HEK293T (cell line): ENCODE data around the gene NFATC1.

Source experiments
- CTCF ChIA-PET: fragments of 350-600 bp; formaldehyde crosslinking; extraction: SDS; loops from one replicate; lab custom pipeline; 2021; ENCODE audit warnings: antibody characterized with exemption, inconsistent platforms; lab: Yijun Ruan, JAX
- POLR2A ChIA-PET: fragments of 350-600 bp; formaldehyde crosslinking; extraction: SDS; loops from one replicate; lab custom pipeline; 2020; ENCODE audit warnings: antibody characterized with exemption, inconsistent platforms; lab: Yijun Ruan, JAX
- DNase-seq: peaks from one replicate; pipeline ENCODE4 v3.0.0; 2012; ENCODE audit warnings: mixed read lengths; ENCODE audit errors: extremely low spot score
- ARNT ChIP-seq: fragments of 450-650 bp; IDR thresholded peaks from 2 replicates; pipeline ENCODE4 v1.6.1; 2017; ENCODE audit warnings: mild to moderate bottlenecking
- BHLHE40 ChIP-seq: fragments of 450-650 bp; IDR thresholded peaks from 2 replicates; pipeline ENCODE4 v1.6.1; 2016; ENCODE audit warnings: mild to moderate bottlenecking, moderate library complexity, borderline replicate concordance
- CTBP1 ChIP-seq: fragments of 450-650 bp; IDR thresholded peaks from 2 replicates; pipeline ENCODE4 v1.6.1; 2016; ENCODE audit warnings: borderline replicate concordance
- ELF4 ChIP-seq: fragments of 450-650 bp; IDR thresholded peaks from 2 replicates; pipeline ENCODE4 v1.6.1; 2017; ENCODE audit warnings: antibody characterized with exemption
- FOXA1 ChIP-seq: fragments of 450-650 bp; IDR thresholded peaks from 2 replicates; pipeline ENCODE4 v1.6.1; 2016; ENCODE audit warnings: mild to moderate bottlenecking
- FOXK2 ChIP-seq: fragments of 450-650 bp; IDR thresholded peaks from 2 replicates; pipeline ENCODE4 v1.6.1; 2016; ENCODE audit warnings: mild to moderate bottlenecking
- FOXM1 ChIP-seq: fragments of 450-650 bp; IDR thresholded peaks from 2 replicates; pipeline ENCODE4 v1.6.1; 2017; ENCODE audit warnings: mild to moderate bottlenecking, borderline replicate concordance
- HDGF ChIP-seq: fragments of 450-650 bp; IDR thresholded peaks from 2 replicates; pipeline ENCODE4 v1.6.1; 2017; ENCODE audit warnings: antibody characterized with exemption, borderline replicate concordance
- L3MBTL2 ChIP-seq: fragments of 450-650 bp; conservative IDR thresholded peaks from 2 replicates; pipeline ENCODE4 v1.6.1; 2016; ENCODE audit warnings: mild to moderate bottlenecking
- LEF1 ChIP-seq: fragments of 450-650 bp; IDR thresholded peaks from 2 replicates; pipeline ENCODE4 v1.6.1; 2017; ENCODE audit warnings: mild to moderate bottlenecking, borderline replicate concordance
- NFRKB ChIP-seq: fragments of 450-650 bp; IDR thresholded peaks from 2 replicates; pipeline ENCODE4 v1.6.1; 2016; ENCODE audit warnings: mild to moderate bottlenecking, moderate library complexity
- SP1 ChIP-seq: fragments of 450-650 bp; IDR thresholded peaks from 2 replicates; pipeline ENCODE4 v1.6.1; 2017
- SUZ12 ChIP-seq: fragments of 450-650 bp; IDR thresholded peaks from 2 replicates; pipeline ENCODE4 v1.6.1; 2016; ENCODE audit warnings: mild to moderate bottlenecking
- TARDBP ChIP-seq: fragments of 450-650 bp; IDR thresholded peaks from 2 replicates; pipeline ENCODE4 v1.6.1; 2016
- ZNF384 ChIP-seq: fragments of 450-650 bp; IDR thresholded peaks from 2 replicates; pipeline ENCODE4 v1.6.1; 2016
- TF ChIP-seq, protein P1 (sequence below): fragments of 450-650 bp; IDR thresholded peaks from 2 replicates; pipeline ENCODE4 v1.6.1; 2016

The NFATC1 gene

DNA sequence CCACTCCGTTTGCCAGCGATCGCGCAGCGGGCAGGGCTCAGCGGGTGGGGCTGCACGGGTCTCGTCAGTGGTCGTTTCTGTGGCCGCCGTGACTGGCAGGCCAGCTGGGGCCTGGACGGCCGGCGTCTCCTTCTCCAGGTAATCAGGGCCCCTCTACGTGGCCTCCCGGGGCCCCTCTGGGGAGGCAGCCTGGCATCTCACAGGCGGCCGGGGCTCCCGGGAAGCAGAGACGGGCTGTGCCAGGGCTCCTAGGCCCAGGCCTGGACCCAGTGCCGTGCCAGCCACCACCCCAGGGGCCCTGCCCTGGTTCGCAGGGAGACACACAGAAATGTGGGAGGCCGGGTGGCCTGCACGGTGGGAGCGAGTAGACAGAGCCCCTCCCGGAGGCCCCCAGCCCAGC, 59.5 kb downstream of the NFATC1 start:
- TF ChIP-seq ARNT (no peak), LEF1 (no peak), FOXA1 (no peak), BHLHE40 (no peak), FOXK2 (no peak), ELF4 (no peak)
- TF ChIP-seq, protein P1, sequence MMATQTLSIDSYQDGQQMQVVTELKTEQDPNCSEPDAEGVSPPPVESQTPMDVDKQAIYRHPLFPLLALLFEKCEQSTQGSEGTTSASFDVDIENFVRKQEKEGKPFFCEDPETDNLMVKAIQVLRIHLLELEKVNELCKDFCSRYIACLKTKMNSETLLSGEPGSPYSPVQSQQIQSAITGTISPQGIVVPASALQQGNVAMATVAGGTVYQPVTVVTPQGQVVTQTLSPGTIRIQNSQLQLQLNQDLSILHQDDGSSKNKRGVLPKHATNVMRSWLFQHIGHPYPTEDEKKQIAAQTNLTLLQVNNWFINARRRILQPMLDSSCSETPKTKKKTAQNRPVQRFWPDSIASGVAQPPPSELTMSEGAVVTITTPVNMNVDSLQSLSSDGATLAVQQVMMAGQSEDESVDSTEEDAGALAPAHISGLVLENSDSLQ: no peak
- ChIA-PET CTCF (no interaction called here), POLR2A (no interaction called here)
- DNase-seq: no peak

DNA sequence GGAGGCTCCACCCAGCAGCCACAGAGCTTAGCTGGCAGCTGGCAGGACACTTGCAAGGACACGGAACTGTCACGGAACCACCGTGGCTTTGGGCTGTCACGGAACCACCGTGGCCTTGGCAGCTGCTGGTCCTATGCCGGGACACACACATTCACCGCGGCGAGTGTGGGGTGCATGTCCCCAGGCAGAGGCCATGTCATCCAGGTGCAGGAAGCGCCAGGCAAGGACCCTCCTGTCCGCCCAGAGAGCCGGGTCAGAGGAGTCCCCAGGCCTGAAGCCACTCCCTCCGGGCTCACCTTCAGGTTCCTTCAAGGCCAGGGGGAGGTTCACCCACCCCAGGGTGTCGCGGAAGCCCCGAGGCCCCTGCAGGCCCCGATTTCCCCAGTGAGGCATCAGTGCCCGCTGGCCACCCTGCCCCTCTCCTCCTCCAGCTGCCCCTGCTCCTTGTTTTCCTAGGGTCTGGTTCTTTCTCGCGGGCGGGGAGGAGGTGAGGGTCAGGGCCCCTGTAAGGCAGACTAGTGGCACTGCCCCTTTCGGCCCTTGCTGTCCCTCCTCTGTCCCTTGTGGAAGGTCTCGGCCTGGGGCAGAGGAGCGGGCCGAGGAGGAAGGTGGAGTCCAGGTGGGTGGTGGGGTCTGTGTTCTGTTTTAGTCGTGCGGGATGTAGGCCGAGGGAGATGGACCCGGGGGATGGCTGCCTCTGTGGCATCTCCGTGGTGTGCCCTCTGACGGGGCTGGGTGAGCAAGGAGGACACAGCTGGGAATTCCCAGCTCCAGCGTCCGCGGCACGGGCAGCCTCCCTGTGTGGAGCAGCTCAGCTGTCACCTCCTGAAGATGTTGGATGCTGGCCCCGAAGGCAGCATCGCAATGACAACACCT, 60.6 kb downstream of the NFATC1 start:
- DNase-seq: no peak
- CTCF ChIA-PET: no interaction called here
- POLR2A ChIA-PET: no interaction called here
- TF ChIP-seq NFRKB (no peak), FOXK2 (no peak), SP1 (no peak), SUZ12 (no peak), CTBP1 (no peak), BHLHE40 (no peak), LEF1 (no peak), L3MBTL2 (no peak), ELF4 (no peak), FOXM1 (no peak), ZNF384 (no peak), HDGF (no peak), TARDBP (no peak)
- TF ChIP-seq, protein P1: no peak

DNA sequence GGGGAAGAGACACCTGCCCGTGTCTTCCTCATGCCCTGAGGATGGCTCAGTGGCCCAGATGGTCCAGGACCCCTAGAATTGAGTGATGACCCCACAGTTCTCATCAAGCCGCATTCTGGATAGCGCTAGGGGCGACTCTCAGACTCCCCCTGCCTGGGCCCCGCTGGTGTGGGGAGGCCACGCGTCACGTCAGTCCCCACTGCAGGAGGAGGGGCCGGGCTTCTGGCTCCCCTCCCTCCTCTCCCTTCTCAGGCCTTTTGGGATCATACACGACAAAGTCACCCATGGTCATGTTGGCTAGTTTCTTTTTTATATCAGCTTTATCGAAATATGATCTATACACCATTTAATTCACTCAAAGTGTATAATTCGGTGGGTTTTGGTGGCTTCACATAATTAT, 61.5 kb downstream of the NFATC1 start:
- no peak for DNase-seq
- ChIA-PET CTCF (no interaction called here), POLR2A (no interaction called here)

DNA sequence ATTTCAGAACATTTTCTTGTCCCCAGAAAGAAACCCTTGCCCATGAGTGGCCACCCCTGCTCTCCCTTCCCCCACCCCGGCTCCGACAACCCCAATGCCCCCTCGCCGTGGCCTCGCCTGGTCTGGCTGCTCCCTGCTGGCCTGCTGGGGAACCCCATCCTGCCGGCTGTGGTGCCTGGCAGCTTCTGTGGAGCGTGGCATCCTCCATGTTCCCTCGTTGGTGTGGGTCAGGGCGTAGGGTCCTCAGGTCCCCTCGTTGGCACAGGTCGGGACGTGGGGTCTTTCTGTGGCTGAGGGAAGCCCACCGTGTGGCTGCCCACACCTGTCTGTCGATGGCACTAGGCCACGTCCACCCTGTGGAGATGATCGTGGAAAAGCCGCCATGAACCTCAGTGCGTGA, 61.9 kb downstream of the NFATC1 start:
- no peak for TF ChIP-seq LEF1
- no peak for TF ChIP-seq FOXA1
- TF ChIP-seq FOXM1: no peak
- TF ChIP-seq HDGF: no peak
- TF ChIP-seq, protein P1: no peak
- TF ChIP-seq ZNF384: no peak
- TF ChIP-seq SUZ12: no peak
- TF ChIP-seq FOXK2: no peak
- no peak for TF ChIP-seq BHLHE40
- DNase-seq: no peak
- CTCF ChIA-PET: no interaction called here
- POLR2A ChIA-PET: no interaction called here

More for the DNA sequence above, 61.5 kb downstream of the NFATC1 start:
- TF ChIP-seq FOXA1 (no peak), L3MBTL2 (no peak), ELF4 (no peak), SP1 (no peak)

DNA sequence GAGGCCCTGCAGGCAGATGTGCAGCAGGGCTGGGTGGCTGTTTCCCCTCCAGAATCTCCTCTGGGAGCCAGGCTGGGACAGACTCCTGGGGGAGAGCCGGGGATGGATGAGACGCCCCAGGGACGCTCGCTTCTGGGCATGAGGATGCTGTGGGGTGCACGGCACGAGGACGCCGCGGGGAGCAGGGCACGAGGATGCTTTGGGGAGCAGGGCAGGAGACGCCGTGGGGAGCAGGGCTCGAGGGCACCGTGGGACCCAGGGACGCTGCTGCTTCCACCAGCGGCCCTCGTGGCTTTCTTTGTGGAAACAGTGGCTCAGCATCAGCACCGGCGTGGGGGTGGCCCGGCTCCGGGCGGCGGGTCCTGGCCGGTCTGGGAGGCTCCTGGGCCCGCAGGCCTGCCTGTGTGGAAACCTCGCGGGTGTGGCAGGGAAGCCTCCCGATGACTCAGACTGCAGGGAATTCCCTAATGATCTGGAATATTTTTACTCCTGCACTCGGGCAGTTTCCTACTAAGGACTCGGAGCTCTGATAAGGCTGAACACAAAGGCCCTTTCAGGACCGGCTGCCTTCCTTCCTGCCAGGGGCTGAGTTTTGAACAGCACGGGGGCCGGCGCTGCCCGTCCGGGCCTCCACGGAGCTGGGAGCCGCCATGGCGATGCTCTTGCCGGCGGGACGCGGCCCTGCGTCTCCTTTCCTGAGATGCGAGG, 62.6 kb downstream of the NFATC1 start:
- TF ChIP-seq, protein P1: no peak
- no peak for TF ChIP-seq BHLHE40
- no peak for TF ChIP-seq HDGF
- TF ChIP-seq LEF1: no peak
- TF ChIP-seq NFRKB: no peak
- TF ChIP-seq L3MBTL2: no peak
- no peak for TF ChIP-seq FOXM1
- TF ChIP-seq TARDBP: no peak
- TF ChIP-seq ZNF384: no peak
- no peak for TF ChIP-seq SP1
- POLR2A ChIA-PET: no interaction called here
- CTCF ChIA-PET: no interaction called here
- DNase-seq: no peak
